Amygdala (tissue), 56 donors: ENCODE results near the gene AQP12B.

ENCODE experiments used
- DNase-seq, 56 donors: peaks; one replicate each; lab custom pipeline; 2025; lab: John Stamatoyannopoulos, UW

The AQP12B gene

GRCh38 chr2:240650254-240650965, 32.3 kb downstream of the AQP12B start:
- DNase-seq, result no peak

DNA sequence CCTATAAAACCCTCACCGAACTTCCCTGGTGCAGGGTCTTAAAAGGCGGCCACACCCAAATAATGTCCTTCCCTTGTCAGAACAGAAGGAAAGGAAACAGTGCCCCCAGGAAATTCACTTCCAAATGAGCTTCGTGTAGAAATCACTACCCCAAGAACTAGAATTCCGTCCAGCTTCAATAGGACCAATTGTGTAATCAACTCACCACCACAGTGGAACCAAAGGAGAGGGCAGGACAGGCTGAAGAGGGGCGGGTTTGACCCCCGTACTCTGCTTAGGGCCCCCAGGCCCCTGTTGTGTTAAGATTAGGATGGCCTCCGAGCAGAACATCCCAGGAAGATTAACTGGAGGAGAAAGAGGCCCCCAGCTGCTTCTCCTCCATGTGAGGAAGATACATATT, 33.4 kb downstream of the AQP12B start:
- DNase-seq, result no peak

GRCh38 chr2:240648650-240649275, 33.9 kb downstream of the AQP12B start:
- DNase-seq, result no peak

DNA sequence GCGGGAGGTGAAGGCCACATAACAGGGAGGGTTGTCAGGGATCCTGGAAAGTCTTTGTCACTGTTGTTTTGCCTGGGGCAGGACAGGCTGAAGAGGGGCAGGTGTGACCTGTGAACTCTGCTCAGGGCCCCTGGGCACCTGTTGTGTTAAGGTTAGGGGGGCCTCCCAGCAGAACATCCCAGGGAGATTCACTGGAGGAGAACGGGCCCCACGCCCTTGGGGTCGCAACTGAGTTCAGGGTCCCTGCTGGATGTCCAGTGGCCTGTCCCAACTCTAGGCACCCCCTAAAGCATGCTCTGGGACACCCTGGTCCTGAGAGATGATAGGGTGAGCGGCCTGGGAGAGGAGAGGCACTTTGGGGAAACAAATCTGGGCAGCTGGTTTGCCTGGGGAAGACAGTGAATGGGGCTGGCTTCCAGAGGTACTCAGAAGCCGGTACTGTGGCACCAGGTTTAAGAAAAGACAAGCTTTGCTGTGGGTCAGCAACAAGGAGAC, 34.5 kb downstream of the AQP12B start:
- no peak for DNase-seq

DNA sequence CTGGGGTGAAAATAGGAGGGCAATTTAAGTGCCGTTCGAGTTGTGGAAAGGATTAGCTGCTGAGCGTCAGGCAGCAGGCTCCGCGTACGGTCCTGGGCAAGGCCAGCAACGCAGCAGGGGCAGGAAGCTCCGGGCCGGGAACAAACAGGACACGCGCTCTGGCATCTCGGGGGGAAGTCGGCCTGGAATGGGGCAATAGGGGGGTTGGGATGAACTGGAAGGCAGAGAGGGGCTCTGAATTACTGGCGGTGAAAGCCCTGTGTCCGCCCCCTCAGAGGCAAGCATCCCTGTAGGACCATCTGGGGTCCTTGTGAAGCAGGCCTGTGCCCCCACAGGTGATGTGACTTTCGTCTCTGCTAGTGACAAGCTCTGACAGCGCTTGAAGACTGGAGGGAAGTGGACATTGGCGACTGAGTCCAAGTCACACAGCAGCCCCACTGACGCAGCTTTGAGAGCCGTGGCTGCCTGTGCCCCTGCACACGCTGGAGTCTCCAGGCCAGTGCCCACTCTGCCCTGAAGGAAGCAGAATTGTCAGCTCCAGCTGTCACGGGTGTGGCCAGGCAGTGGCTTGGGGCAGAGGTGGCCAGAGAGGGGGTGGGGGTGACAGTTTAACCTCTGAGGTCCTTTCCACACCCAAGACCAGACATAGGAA, 35.1 kb downstream of the AQP12B start:
- DNase-seq, result no peak

DNA sequence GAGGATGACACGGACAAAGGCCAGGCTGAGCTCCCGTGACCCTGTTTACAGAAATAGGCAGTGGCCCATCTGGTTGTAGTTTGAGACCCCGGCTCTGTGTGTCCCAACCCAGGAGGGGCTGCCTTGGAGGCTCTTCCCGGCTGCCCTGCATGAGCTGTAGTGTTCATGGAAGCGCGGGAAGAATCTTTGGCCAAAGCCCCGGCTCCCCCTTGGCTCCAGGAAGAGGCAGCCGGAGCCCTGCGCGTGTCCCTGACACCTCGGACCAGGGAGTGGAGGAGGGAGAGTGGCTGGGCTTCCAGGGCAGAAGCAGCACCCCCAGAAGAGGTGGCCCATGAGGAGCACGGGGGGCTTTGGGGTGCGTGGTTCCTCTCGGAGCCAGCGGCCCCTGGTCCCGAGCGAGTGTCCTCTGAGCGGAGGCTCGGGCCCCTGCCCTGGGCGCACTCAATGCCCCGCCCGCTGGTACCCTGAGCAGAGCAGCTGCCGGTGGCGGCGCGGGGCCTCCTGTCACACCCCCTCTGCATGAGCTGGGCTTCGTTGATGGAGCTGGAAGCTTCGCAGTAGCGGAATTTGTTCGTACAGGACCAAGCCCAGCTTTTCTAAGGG, 35.7 kb downstream of the AQP12B start:
- no peak for DNase-seq

GRCh38 chr2:240646176-240646899, 36.3 kb downstream of the AQP12B start:
- no peak for DNase-seq

- DNase-seq, result no peak
Measured at GRCh38 chr2:240645801-240646175, 36.9 kb downstream of the AQP12B start.

DNA sequence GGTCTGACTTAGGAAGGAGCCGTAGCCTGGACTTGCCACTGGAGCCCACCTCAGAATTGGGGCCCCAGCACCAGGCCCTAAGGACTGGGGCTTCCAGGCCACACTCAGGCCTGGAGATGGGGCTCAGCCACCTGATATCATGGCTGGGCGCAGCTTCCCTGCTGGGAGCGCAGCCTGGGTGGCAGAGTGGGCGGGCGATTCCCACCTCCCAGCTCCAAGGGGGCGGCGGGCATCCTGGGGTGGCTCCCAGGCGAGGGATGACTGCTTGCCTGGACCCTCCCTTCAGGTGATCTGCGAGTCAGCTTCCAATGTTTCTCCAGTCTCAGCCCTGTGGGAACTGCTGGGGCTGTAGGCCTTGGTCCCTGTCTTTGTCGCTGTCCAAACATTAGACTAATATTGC, 37.3 kb downstream of the AQP12B start:
- no peak for DNase-seq

DNA sequence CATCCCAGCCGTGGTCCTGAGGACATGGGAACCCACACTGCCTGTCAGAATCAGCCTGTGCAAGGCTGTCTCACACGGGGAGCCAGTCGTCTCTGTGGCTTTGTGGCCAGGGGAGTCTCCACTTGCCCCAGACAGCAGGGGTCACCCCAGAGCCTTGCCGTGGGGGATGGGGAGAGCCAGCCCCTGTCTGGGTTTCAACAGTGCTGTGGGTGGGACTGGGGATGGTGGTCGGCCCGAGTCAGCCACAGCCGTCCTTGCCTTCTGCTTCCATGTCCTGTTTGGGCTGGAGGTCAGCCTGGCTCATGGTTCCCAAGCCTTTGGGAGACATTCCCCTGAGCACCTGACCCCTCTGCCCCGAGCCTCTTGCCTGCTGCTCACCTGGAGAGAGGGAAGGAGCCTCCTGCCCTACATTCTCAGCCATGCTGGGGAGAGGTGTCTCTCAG, 37.8 kb downstream of the AQP12B start:
- DNase-seq, result no peak

GRCh38 chr2:240644171-240644651, 38.5 kb downstream of the AQP12B start:
- DNase-seq, result no peak

- DNase-seq, result no peak
Measured at GRCh38 chr2:240643811-240644150, 38.9 kb downstream of the AQP12B start.

- DNase-seq, result no peak
Measured at GRCh38 chr2:240643093-240643810, 39.4 kb downstream of the AQP12B start.

GRCh38 chr2:240642806-240643092, 39.9 kb downstream of the AQP12B start:
- DNase-seq, result no peak

DNA sequence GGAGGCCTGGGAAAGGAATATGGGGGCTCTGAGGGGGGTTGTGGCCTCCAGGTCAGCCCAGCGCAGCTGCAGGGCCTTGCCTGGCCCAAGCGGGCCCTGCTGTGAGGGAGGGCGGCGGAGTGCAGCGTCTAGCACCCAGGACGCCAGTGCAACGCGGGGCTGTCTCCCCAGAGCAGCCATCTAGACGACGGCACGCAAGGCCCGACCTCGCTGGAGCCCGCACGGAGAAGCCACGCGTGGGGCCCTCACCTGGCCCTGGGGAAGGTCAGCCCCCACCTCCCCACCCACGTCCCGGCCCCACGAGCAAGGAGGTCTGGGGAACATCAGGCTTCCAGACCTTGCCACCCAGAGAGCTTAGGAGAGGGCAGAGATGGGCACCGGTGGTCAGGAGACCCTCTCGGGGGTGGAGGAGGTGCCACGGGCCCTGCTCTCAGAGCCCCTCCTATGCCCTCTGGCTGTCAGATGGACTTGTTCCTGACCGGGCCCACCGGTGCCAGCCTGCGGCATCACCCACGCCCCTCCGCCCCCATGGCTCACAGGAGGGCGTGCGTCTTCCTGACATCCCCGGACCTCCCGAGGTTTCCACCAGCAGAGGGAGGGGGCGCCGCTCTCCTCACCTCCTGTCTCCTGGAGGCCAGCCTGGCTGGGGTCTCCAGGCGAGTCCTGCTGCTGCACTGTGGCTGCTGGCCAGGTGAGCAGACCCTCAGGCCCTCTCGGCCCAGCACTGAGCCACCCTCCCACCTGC, 40.5 kb downstream of the AQP12B start:
- DNase-seq, result no peak

GRCh38 chr2:240640939-240641338, 41.7 kb downstream of the AQP12B start:
- DNase-seq, result no peak

DNA sequence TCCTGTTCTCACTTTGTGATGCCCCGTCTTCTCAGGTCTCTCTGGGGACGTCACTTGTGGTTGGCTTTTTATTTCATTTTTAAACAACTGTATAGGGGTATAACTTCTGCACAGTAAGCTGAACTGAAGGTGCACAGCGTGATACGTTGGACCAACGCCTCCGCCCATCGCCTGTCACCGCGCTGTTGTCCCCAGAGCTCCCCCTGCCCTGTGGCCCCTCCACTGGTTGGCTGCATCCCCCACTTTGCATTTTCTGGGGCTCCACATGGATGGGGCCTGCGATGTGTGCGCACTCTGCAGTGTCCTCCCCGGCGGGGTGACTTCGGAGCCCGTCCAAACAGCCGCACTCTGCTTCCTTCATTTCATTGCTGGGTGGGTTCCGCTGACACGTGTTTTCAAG, 43.1 kb downstream of the AQP12B start:
- no peak for DNase-seq

DNA sequence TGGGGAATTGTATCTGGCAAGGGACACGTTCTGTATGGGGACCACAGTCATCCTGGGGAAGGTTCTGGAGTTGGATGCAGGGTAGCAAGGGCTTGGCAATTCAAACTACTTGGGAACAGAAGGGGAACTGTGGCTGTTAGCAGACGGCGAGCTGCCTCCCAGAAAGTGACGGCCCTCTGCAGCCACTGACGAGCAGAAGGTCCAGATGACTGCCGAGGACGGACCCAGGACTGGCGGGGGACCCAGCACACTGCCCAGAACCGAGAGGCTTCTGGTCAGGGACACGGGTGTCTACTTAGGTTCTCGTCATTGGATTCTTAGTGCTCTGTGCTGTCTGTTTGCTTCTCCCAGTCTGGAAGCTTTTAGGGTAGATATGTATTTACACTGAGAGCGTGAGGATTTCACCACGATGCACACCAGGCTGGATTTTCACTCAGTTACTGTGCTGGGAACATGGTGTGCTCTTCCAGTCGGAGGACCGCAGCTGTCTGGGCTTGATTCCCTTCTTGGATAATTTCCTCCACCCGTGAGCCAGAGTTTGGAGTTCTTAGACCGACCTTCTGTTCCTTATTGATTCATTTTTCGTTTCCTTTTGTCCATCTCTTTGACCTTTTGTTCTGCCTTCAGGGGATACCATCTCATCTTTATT, 44.0 kb downstream of the AQP12B start:
- no peak for DNase-seq

GRCh38 chr2:240637901-240638345, 44.8 kb downstream of the AQP12B start:
- no peak for DNase-seq
